HUDEP-2 (cell line): ENCODE data around the gene USP32.

Experiments used
- DNase-seq, 76 experiments: peaks; one replicate each; lab custom pipeline; 2025; ENCODE audit not compliant: unreplicated experiment in 76 of 76; lab: John Stamatoyannopoulos, UW

The USP32 gene

DNA sequence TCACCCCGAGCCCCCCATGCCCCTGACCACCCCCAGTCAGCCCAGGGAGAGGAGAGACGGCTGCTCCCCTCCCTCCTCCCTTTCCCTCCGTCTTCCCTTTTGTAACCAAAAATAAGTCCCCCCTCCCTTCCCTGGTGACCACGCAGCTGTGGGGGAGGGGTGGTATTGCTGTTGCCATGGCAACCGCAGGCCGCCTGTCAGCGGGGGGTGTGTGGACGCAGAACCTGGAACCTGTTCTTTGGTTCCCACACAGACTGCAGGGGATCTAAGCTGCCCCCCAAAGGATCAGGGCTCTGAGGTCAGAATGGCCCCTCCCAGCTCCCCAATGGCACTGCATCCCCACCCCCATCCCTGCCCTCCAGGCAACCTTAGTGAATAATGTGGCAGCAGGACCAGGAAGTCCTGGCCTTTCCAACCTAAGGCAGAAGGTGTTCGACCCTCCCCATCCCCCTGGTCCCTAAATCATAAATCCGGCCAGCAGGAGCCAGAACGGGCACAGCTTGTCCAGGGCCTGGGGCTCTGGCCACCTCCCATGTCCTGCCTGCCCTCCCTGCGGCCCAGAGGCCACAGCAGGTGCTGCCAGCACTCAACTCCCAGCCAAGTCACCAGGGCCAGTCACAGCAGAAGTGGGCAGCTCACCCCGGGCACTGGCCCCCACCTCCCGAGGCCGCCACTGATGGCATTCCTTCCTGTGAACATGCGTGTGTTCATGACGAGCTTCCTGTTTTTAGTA lies 230.2 kb downstream of the USP32 start:
- no peak for DNase-seq

DNA sequence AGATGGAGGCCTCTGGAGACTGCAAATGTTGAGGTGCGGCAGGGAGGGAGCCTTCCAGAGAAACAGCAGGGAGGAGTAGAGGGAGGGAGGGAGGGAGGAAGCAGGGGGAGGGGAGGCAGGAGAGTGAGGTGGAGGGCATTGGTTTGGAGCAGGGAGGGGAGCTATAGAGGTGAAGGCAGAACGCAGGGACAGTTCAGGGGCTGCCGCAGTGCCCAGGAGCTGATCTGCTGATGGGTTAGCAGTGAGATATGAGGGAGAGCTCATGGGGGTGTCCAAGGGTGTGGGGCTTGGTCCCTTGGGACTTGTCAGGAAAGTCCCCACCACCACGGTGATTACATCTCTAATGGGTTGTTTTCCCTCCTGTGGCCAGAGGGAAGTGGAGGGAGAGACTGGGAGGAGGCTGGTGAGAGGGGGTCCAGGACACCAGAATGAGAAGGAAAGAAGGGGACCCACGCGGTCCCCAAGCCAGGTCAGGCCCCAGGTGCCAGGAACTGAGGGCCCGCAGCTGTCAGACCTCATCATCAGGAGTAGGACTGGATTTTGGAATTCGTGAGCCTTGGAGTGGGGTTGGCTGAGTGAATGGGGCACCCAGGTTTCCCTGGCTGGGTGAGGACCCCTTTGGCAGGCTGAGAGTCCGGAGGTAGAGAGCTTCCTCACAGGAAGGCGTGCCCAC lies 231.0 kb downstream of the USP32 start:
- no peak for DNase-seq

DNA sequence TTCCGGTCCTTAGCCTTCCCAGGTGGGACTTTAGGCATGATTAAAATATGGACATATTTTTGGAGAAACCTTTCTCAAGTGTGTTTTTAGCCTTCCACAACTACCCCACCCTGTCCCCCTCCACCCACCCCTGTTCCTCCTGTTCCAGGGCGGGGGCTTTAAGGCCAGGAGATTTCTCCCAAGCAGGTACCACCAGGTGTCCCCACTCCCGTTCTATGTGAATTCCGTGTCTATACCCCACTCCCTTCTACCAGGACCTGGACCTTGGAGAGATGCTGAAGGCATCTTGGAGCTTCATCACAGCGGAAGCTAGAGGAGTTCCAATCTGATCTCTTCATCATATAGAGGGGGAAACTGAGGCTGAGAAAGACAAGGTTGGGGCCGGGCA lies 232.5 kb downstream of the USP32 start:
- DNase-seq = no peak

DNA sequence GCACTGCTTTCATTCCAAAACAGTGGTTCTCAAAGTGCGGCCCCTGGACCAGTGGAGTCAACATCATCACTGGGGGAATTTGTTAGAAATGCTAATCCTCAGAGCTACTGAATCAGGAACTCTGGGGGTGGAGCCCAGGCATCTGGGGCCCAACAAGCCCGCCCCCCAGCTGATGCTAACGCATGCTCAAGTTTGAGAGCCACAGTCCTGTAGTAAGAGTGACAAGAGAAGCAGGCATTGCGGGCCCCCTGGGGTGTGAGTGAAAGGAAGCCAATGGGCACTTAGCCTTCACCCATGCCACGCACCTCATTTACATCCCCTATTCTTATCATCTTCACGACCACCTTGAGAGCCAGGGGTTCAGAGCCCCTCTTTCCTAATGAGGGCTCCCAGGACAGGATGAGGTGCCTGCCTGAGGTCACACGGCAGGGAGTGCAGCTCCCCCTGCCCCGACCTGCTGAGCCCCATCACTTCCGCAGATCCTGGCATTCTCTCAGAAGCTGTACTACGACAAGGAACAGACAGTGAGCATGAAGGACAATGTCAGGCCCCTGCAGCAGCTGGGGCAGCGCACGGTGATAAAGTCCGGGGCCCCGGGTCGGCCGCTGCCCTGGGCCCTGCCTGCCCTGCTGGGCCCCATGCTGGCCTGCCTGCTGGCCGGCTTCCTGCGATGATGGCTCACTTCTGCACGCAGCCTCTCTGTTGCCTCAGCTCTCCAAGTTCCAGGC lies 233.0 kb downstream of the USP32 start:
- no peak for DNase-seq

DNA sequence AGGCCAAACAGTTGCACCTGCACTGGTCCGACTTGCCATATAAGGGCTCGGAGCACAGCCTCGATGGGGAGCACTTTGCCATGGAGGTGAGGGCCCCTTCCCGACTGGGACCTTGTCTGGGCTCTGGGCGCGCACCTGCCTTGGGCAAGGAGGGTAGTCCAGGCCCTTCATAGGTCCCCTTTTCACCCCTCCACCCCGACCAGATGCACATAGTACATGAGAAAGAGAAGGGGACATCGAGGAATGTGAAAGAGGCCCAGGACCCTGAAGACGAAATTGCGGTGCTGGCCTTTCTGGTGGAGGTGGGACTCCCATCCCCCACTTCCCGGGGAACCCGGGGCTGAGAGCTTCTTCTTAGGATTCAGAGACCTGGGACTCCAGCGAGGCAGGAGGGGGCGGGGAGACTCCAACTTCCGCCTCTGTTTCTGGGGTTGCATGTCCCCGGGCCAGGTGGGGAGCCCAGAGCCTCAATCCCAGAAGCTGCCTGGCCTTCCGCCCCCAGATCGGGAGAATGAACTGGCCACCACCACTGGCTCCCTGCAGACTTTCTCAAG lies 234.4 kb downstream of the USP32 start:
- DNase-seq = no peak

DNA sequence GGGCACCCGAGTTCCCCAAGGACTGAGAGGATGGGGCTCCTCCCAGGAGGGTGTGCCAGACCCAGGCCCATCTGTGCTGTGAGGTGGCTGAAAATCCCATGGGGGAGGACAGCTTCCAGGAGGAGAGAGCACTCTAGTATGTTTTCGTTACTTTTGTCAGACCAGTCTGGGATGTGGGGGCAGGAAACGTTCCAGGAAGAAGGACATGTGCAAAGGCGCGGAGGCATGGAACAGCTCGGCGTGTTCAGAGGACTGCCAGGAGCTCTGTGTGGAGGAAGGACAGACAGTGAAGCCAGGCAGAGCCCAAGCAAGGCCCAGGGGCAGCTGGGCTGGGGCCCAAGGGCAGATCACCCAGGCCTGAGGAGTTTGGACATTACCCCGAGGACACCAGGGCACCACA lies 235.2 kb downstream of the USP32 start:
- DNase-seq = no peak

DNA sequence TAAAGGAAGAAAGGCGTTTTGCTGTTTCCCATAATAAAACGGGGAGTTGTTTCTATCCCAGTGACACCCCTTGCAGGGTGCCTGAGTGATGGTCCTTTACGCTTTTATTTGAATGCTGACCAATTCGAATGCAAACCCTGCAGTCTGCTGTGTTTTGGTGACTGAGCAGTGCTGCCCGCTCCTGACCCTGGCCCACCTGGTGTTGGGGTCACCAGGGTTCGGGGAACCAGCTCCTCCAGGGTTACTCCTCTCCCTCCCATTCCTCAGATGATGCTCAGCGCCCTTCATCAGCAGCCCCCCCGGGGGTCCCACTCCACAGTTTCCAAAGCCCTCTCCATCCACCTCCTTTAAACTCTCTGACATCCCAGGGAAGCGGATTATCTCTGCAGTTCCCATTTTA lies 236.1 kb downstream of the USP32 start:
- DNase-seq = no peak

DNA sequence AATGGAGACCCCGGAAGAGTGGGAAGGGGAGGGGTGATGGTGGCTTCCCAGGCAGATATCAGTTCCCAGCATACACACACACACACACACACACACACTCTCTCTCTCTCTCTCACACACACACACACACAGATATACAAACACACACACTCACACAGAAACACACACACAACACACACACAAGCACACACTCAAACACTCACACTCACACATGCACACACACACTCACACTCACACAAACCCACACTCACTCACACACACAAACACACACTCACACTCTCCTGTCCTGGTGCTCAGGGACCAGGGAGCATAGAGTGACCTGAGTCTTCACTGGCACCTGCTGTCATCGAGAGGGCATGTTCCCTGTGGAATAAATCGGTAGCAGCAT lies 236.5 kb downstream of the USP32 start:
- no peak for DNase-seq

DNA sequence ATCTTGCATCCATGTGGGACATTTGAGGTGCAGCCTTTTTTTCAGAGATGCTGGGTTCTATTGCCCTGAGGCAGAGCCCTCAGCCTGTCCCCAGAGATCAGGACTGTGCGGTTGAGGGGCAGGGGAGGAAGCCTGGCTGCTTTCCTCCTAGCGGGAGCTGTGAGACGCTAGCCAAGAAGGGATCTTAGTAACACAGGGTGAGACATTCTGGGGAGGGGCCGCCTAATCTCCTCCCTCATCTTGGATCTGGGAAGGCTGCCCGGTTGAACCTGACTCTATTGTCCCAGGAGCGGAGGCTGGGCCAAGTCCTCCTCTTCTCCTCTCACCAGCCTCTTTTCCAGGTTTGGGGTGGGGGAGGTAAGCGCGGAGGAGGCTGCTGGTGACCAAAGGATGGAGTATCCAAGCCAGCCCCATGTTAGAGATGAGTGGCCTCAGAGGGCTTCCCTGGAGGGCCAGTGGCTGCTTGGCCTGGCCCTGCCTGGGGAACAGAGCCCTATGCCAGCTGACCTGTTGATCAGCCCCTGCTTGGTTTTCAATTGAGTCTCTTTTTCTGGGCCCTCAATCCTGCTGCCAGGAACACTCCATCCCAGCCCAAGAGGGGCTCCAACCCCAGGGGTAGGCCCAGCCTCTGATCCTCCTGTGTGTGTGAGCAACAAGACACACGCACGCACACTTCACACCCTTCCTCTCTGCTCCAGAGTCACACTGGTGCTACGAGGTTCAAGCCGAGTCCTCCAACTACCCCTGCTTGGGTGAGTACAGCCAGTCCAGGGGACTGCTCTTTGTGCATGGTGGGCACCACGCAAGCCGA lies 237.1 kb downstream of the USP32 start:
- no peak for DNase-seq

DNA sequence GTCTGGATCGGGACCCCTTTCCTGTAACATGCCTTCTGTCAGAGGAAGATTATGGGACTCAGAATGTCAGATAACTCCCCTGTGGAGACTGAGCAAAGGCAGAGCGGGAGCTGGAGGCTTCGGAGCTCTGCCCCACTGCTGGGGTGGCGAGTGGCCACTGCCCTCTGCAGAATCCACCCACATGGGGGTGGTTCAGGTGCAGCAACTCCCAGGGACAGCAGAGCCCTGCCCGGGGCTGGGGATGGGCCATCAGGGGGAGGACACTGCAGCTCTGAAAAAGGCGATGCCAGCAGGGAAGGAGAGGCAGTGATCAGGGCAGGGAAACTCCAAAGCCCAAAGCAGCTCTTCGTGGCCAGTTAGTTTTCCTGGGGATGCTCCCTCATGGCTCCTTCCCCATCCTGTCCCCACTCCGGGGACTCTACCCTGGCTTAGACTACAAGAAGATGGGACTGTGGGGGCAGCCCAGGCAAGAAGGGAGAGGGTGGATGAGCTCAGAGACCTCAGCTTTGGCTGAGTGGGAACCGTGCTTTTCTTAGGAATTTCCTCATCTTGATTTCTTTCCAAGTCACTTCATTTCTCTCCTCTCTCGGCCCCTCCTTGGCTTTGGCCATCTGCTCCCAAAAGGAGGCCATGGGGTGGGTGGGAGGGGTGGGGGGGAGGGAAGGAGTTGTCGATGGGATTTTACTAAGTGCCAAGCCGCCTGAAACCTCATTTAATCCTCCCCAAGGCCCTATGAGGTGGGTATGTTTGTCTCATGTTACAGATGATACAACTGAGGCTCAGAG lies 238.1 kb downstream of the USP32 start:
- DNase-seq = no peak

DNA sequence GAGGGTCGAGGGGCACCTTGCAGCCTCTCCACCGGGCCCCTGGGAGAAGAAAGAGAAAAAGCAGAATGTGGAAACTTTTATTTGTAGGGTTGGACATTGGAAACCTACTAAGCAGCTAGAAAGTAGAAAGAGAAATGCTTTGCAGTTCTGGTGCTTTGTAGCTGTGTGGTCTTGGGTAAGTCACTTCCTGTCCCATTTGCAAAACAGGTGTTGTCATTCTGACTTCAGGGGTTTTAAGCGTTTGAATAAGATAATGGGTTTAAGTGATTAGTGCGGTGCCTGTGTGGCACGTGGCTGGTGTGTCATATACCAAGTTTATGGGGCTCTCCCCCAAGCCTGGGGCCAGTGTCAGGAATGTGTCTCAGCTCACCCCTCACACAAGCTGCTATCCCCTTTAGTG lies 240.6 kb downstream of the USP32 start:
- no peak for DNase-seq

DNA sequence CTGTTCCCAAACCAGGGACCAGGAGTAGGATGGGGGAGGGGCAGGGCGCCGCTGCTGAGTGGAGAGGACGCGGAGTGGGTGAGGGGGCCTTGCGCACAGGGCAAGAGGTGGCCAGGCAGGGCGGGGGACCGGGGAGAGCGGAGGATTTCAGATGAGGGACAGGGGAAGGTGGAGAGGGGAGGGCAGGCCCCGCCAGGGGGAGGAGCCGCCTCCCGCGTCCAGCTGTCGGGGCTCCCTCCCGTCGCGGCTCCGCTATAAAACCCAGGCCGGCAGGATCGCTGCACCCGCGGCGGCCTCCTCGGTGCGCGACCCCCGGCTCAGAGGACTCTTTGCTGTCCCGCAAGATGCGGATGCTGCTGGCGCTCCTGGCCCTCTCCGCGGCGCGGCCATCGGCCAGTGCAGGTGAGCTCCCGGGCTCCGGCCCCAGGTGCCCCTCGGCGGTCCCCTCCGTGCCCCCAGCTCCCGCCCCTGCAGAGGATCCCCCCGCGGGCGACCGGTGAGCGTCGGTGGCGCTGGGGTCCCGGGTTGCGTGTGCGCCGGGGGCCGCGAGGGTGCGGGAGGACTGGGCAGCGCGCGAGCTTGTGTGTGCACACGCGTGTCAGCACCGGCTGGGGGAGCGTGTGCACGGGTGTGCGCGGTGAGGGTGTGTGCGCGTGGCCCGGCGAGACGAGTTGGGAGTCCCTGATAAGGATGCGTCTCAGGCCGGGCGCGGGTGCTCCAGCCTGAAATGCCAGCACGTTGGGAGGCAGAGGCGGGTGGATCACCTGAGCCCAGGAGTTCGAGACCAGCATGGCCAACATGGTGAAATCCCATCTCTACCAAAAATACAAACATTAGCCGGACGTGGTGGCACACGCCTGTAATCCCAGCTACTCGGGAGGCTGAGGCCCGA lies 242.0 kb downstream of the USP32 start, which contains the start of gene CA4:
TSS of gene CA4 (plus strand) at position 283 of the 892 bp plus-strand sequence. CDS start at position 345, 62 bp downstream.
- DNase-seq = peak in 5 of 76 experiments; percentile 4 to 30 (median 8)

DNA sequence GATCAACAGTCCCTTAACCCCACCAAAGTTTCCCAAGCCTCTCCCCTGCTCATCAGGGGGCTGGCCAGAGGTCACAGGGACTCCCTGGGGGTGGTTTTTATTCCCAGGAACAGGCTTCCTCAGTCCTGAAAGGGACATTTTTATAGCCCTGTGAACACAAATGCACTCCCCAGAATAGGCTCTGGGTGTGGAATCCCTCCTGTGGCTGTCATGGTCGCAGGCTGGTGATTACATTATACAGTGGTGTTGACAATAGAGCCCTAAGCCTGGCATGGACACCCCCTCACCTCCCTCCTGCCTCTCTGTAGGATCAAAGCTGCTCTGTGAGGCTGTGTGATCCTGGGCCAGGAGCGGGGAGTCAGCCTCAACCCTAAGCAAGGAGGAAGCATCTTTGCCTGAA lies 243.6 kb downstream of the USP32 start:
- DNase-seq = no peak

DNA sequence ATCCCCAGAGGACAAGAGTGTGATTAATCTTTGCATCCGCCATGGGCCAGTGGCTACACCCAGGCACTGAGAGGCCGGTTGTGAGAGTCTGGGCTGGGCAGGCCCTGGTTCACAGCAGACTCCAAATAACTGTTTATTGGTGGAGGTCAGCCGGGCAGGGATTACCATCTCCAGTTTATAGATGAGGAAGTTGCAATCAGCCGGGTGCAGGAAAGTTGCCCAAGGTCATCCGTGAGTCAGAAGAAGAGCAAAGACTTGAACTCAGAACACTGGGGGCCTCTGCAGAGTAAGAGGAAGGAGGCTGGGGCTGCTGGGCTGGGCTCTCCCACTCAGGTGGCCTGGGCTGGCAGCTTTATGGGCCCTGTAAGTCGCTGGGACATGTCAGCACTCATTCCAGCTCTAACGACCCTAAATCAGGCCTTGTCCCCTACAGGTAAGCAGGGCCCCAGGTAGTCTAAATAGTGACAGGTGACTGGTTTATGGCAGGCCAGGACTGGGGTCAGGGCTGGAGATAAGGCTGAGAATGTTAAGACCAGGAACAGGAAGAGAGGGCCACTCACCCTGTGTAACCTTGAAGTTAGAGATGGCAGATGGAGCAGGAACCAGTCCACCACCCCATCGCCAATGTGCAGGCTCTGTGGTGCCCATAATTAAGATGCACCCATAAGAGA lies 244.2 kb downstream of the USP32 start:
- DNase-seq = no peak

DNA sequence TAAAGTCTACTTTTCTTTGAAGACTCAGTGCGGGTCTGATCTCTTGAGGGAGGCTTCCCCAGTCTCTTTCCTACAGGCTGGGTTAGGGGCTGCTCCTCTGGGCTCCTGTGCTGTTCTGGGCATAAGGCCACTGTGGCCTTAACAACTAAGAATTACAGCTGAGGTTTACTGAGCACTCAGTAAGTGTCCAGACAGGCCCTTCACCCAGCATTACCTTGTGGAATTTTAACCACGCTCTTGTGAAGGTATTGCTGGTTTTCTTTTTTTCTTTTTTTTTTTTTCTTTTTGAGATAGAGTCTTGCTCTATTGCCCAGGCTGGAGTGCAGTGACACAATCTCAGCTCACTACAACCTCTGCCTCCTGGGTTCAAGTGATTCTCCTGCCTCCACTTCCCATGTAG lies 245.7 kb downstream of the USP32 start:
- DNase-seq = no peak

DNA sequence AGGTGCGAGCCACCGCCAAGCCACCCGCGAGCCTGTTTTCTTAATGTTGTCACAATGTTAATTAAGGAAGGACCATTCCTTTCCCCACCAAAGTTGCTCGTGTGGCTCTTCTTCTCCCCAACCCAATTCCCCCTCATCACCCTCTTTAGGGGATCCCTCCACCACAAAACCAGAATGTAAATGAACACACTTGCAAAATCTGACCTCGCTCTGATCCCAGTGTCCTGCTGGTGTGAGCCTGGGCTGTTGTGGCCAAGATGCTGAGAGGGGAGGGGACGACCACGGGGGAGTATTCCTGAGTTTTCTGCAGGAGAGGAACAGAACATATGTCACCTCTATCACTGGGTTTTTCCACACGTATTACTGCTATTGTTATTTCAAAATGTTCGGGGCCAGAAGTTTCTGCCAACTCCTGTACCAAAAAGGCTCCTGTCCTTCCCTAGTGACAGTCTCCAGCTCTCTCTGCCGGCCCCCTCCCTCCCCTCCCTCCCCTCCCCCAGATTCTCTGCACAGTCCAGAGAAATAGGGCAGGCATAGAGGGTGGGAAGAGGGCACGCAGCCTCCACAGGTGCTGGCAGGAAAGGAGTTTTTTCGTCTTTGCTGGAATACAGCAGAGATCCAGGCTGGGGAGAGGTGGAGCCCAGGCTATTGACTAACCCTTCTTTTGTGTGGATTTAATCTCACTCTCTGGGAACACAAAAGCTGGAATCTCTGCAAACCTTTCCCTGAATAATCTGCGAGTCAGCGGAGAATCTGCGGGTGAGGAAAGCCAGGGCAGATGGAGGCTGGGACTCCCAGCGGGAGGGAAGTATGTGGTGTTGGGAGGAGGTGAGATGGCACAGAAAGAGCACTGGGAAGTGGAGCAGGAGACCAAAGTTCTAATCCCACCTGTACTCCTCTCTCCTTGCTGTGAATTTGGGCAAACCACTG lies 246.7 kb downstream of the USP32 start:
- no peak for DNase-seq

DNA sequence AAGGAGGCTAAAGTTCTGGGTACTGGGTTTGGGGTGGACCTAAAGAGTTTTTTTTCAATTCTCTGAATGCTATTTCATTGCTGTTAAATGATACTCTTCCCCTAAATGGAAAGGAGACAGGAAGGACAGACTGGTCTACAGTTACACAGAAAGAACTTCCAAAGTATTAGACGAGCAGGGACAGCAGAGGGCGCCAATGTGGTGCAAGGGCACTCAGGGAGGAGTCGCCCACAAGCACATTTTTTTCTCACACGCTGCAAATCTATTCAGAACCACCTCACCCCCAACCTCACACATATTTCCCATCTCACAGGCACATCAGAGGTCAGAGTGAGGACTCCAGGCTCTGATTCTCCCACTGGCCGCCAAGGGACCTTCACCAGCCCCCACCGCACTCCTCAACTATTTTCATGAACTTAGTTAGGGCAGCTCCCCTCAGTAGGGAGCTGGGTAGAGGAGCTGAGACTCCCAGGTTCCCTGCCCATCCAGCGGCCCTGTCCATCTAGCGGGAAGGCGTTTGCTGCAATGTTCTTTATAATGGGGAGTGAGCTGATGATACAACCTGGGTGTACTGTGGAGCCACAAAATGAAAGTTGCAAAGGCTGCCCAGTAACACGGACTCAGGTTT lies 248.9 kb downstream of the USP32 start:
- DNase-seq = peak in 66 of 76 experiments; percentile 7 to 84 (median 60)
